GM12878 (cell line): Measurements from ENCODE around the gene DCTPP1. TPM values are rescaled to one million over a fixed set of nuclear protein-coding genes. Genes with fewer than 3 reads are reported as not detected.
A peak's percentile ranks its signal among the peaks of the same experiment; 100 is the strongest.

Experiments
- ATF3 ChIP-seq: IDR thresholded peaks from 2 replicates; pipeline ENCODE4 v1.6.1; 2011; ENCODE audit warnings: low read depth, mild to moderate bottlenecking, low read length, moderate library complexity, borderline replicate concordance; ENCODE audit errors: extremely low read depth
- CREB1 ChIP-seq: IDR thresholded peaks from 2 replicates; pipeline ENCODE4 v1.6.1; 2012; ENCODE audit warnings: low read depth, mild to moderate bottlenecking, inconsistent platforms
- IRF5 ChIP-seq: fragments of 450-650 bp; IDR thresholded peaks from 2 replicates; pipeline ENCODE4 v1.6.1; 2017; ENCODE audit warnings: borderline replicate concordance
- JUNB ChIP-seq: IDR thresholded peaks from 2 replicates; pipeline ENCODE4 v1.6.1; 2016; ENCODE audit warnings: antibody characterized with exemption, mild to moderate bottlenecking
- KLF5 ChIP-seq: fragments of 450-650 bp; IDR thresholded peaks from 2 replicates; pipeline ENCODE4 v1.6.1; 2014; ENCODE audit warnings: mild to moderate bottlenecking; ENCODE audit not compliant: partially characterized antibody
- MEF2B ChIP-seq: fragments of 450-650 bp; IDR thresholded peaks from 2 replicates; pipeline ENCODE4 v1.6.1; 2018; ENCODE audit warnings: mild to moderate bottlenecking, moderate library complexity; ENCODE audit not compliant: partially characterized antibody, poor library complexity, severe bottlenecking
- MTA2 ChIP-seq: fragments of 450-650 bp; IDR thresholded peaks from 2 replicates; pipeline ENCODE4 v1.6.1; 2016; ENCODE audit warnings: low read depth, mild to moderate bottlenecking, moderate library complexity
- NBN ChIP-seq: fragments of 450-650 bp; IDR thresholded peaks from 2 replicates; pipeline ENCODE4 v1.6.1; 2016
- NFYB ChIP-seq: IDR thresholded peaks from 2 replicates; pipeline ENCODE4 v1.6.1; 2011; ENCODE audit warnings: low read depth, mild to moderate bottlenecking, low read length, improper control_type of control experiment, moderate library complexity; ENCODE audit not compliant: insufficient read depth
- NR2F1 ChIP-seq: fragments of 450-650 bp; conservative IDR thresholded peaks from 2 replicates; pipeline ENCODE4 v1.6.1; 2017; ENCODE audit warnings: mild to moderate bottlenecking
- NRF1 ChIP-seq: conservative IDR thresholded peaks from 2 replicates; pipeline ENCODE4 v1.6.1; 2011; ENCODE audit warnings: mild to moderate bottlenecking, low read depth, low read length, improper control_type of control experiment
- PML ChIP-seq: IDR thresholded peaks from 2 replicates; pipeline ENCODE4 v1.6.1; 2012; ENCODE audit warnings: low read length, inconsistent platforms
- PRDM15 ChIP-seq: fragments of 450-650 bp; formaldehyde crosslinking; IDR thresholded peaks from 2 replicates; pipeline ENCODE4 v1.4.0; 2020; ENCODE audit warnings: mild to moderate bottlenecking, moderate library complexity
- RAD21 ChIP-seq: IDR thresholded peaks from 2 replicates; pipeline ENCODE4 v1.6.1; 2011; ENCODE audit warnings: mild to moderate bottlenecking, low read depth, low read length, moderate library complexity; ENCODE audit not compliant: insufficient read depth
- RBBP5 ChIP-seq: fragments of 200-600 bp; sonication (generic); conservative IDR thresholded peaks from 2 replicates; pipeline ENCODE4 v1.6.1; 2016
- RUNX3 ChIP-seq: IDR thresholded peaks from 2 replicates; pipeline ENCODE4 v1.6.1; 2012; ENCODE audit warnings: low read length, inconsistent platforms
- SMAD5 ChIP-seq: IDR thresholded peaks from 2 replicates; pipeline ENCODE4 v1.6.1; 2016; ENCODE audit warnings: antibody characterized with exemption, low read depth
- SMC3 ChIP-seq: IDR thresholded peaks from 2 replicates; pipeline ENCODE4 v1.6.1; 2011; ENCODE audit warnings: low read length, improper control_type of control experiment, borderline replicate concordance
- SP1 ChIP-seq: IDR thresholded peaks from one replicate; pipeline ENCODE4 v1.6.1; 2011; ENCODE audit warnings: low read depth, low read length
- SRF ChIP-seq, 2 experiments: IDR thresholded peaks; 2 replicates each; pipeline ENCODE4 v1.6.1; 2011; ENCODE audit warnings: low read depth in 2 of 2, low read length in 2 of 2, mild to moderate bottlenecking in 1 of 2, moderate library complexity in 1 of 2
- STAT3 ChIP-seq: IDR thresholded peaks from 2 replicates; pipeline ENCODE4 v1.6.1; 2011; ENCODE audit warnings: low read depth, low read length, improper control_type of control experiment
- TCF3 ChIP-seq: IDR thresholded peaks from 2 replicates; pipeline ENCODE4 v1.6.1; 2012; ENCODE audit warnings: low read depth, mild to moderate bottlenecking, low read length, borderline replicate concordance; ENCODE audit not compliant: insufficient read depth
- TCF7 ChIP-seq: IDR thresholded peaks from 2 replicates; pipeline ENCODE4 v1.6.1; 2014; ENCODE audit warnings: antibody characterized with exemption, borderline replicate concordance
- YY1 ChIP-seq: IDR thresholded peaks from 2 replicates; pipeline ENCODE4 v1.6.1; 2011; ENCODE audit warnings: low read depth, mild to moderate bottlenecking, low read length
- ZNF274 ChIP-seq: IDR thresholded peaks from one replicate; pipeline ENCODE4 v1.8.0; 2011; ENCODE audit not compliant: insufficient read length, insufficient read depth
- ZNF384 ChIP-seq: IDR thresholded peaks from 2 replicates; pipeline ENCODE4 v1.6.1; 2012; ENCODE audit warnings: low read depth, mild to moderate bottlenecking, low read length, improper control_type of control experiment, borderline replicate concordance
- ZNF622 ChIP-seq: fragments of 450-650 bp; IDR thresholded peaks from 2 replicates; pipeline ENCODE4 v1.6.1; 2017; ENCODE audit warnings: mild to moderate bottlenecking, inconsistent platforms
- ZSCAN29 ChIP-seq: fragments of 450-650 bp; IDR thresholded peaks from 2 replicates; pipeline ENCODE4 v1.6.1; 2017; ENCODE audit warnings: mild to moderate bottlenecking, moderate library complexity
- polyA plus RNA-seq, 11 experiments: library from polyadenylated mRNA; depleted of rRNA in 4 of 11; unstranded in 6 of 11; stranded (reverse) in 5 of 11; fragments of >200 nt; fragmentation: Nextera tagmentation in 4 of 11; fragmentation: Illumina TruSeq in 1 of 11; extraction: Ambion mirVana in 4 of 11; extraction: Trizol in 1 of 11; gene quantifications; 1 replicate in 1 of 11; 2 replicates in 10 of 11; pipeline versions ENCODE4 v1.2.1 to v1.2.3, GENCODE V29; 2011 to 2016; ENCODE audit warnings: inconsistent platforms in 2 of 11, missing spikeins in 2 of 11, low read depth in 1 of 11
- total RNA-seq, 4 experiments: library from RNA; depleted of rRNA in 3 of 4; stranded (reverse); fragments of >200 nt in 3 of 4; fragmentation: Illumina TruSeq in 1 of 4; extraction: Trizol in 1 of 4; gene quantifications; 2 replicates each; pipeline versions ENCODE4 v1.2.1 to v1.2.3, GENCODE V29; 2013 to 2021

Gene DCTPP1
- total and polyA plus RNA-seq, 10 of the 15 experiments (the other 5 are each of a cell fraction or from before 2014, with no cell fraction given), result 72.1 to 266 (median 157) TPM

- TF ChIP-seq PRDM15, result no peak
- no peak for TF ChIP-seq ATF3
- TF ChIP-seq NR2F1, result peak; percentile 29; the same call in 1 of the 2 replicates
- no peak for TF ChIP-seq ZNF622
- TF ChIP-seq TCF3, result 0 out of 2 replicates have a peak, but pooled peaks have one; percentile 19
- TF ChIP-seq NBN, result no peak
- TF ChIP-seq CREB1, result 0 out of 2 replicates have a peak, but pooled peaks have one; percentile 44
- TF ChIP-seq SMC3, result 0 out of 2 replicates have a peak, but pooled peaks have one; percentile 4
- no peak for TF ChIP-seq ZNF384
- 0 out of 2 replicates have a peak, but pooled peaks have one; percentile 7 for TF ChIP-seq NFYB
- TF ChIP-seq NRF1, result peak; percentile 81
- TF ChIP-seq PML, result no peak; the same call in 1 of the 2 replicates
- TF ChIP-seq IRF5, result no peak
- TF ChIP-seq KLF5, result no peak
- peak; percentile 38; the same call in 1 of the 2 replicates for TF ChIP-seq ZSCAN29
- no peak for TF ChIP-seq STAT3
- no peak for TF ChIP-seq MTA2
- no peak; the same call in 1 of the 2 replicates for TF ChIP-seq RUNX3
- no peak for TF ChIP-seq RAD21
- TF ChIP-seq RBBP5, result no peak
- peak; percentile 8 for TF ChIP-seq MEF2B
- no peak for TF ChIP-seq ZNF274
- TF ChIP-seq JUNB, result no peak
- no peak for TF ChIP-seq TCF7
- no peak; the same call in 1 of the 2 replicates for TF ChIP-seq YY1
- no peak for TF ChIP-seq SRF (IDR thresholded peaks at IDR 0.05; ENCODE audit: low read depth in 2 of 2, low read length in 2 of 2)
- TF ChIP-seq SP1, result no peak
- TF ChIP-seq SMAD5, result no peak
Observed at GRCh38 chr16:30417529-30418349, 12.1 kb downstream of the DCTPP1 start (continued).
